Stimulated activated CD8-positive, alpha-beta memory T cell treated with anti-CD3 and anti-CD28 coated beads, Interleukin-12 subunit alpha, Interleukin-12 subunit beta, amount 100 ng/mL, for 1 hour (primary cell): ENCODE measurements around the gene DUSP21.
"Not testable (repeated sequence)": the region's sequence is repeated elsewhere in the genome, so short reads cannot be mapped to it uniquely, and the experiment has no call there.

ENCODE experiments used
- DNase-seq: peaks from one replicate; pipeline ENCODE4 v3.0.0-alpha.2; 2020; ENCODE audit warnings: low read depth

Gene DUSP21

DNA sequence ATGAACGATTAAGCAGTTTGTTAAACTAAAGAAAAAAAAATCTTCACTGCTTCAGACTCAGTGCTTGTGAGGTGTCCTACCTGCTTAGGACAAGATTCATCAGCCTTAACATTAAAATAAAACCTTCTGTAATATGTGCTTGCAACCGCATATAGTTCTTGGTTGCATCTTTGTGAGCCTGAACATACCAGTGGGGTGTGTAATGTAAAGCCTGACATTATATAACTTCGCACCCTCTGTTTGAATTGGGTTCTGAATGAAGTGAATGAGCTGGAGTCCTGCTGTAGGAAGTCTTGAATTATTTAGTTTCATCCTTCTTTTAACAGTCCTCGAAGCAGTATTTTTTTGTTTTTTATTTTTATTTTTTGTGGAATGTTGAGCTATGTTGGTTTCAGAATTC lies 32.3 kb downstream of the DUSP21 start:
- DNase-seq: no peak

DNA sequence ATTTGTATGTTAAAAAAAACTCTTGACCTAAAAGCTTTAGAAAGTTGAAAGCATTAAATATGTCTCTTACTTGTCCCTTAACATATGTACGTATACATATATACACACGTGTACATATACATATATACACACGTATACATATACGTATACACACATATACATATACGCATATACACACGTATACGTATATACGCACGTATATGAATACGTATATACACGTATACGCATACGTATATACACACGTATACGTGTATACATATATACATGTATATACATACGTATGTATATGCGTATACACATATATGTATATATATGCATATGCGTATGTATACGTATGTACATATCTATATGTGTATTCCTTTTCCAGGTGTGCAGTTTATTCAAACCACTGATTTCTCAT lies 32.9 kb downstream of the DUSP21 start:
- no peak for DNase-seq

GRCh38 chrX:44878780-44879179 lies 35.0 kb downstream of the DUSP21 start:
- DNase-seq: no peak

DNA sequence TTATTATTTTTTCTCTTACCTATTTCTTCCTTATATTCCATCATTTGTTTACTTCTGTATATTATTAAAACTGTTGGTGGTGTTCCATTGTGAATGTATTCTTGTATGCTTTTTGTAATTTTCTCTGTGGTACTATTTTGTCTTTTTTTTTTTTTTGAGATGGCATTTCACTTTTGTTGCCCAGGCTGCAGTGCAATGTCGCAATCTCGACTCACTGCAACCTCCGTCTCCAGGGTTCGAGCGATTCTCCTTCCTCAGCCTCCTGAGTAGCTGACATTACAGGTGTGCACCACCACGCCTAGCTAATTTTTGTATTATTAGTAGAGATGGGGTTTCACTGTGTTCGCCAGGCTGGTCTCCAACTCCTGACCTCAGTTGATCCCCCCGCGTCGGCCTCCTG lies 37.7 kb downstream of the DUSP21 start:
- DNase-seq: no peak

GRCh38 chrX:44882635-44883034 lies 38.8 kb downstream of the DUSP21 start:
- no peak for DNase-seq

- DNase-seq: no peak
Observed at GRCh38 chrX:44884944-44885343, 41.1 kb downstream of the DUSP21 start.

DNA sequence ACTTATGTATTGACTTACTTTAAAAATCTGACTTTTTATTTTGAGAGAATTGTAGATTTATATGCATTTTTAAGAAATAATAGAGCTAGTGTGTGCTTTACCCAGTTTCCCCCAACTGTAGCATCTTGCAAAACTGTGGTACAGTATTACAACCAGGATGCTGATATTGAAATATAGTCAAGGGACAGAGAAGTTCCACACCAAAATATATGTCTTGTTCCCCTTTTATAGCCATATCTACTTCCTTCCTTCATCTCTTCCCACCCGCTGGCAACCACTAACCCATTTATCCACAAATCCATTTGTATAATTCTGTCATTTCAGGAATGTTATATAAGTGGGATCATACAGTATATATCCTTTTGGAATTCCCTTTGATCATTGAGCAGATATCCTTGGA lies 46.0 kb downstream of the DUSP21 start:
- no peak for DNase-seq

- no peak for DNase-seq
Observed at GRCh38 chrX:44890247-44890646, 46.4 kb downstream of the DUSP21 start.

DNA sequence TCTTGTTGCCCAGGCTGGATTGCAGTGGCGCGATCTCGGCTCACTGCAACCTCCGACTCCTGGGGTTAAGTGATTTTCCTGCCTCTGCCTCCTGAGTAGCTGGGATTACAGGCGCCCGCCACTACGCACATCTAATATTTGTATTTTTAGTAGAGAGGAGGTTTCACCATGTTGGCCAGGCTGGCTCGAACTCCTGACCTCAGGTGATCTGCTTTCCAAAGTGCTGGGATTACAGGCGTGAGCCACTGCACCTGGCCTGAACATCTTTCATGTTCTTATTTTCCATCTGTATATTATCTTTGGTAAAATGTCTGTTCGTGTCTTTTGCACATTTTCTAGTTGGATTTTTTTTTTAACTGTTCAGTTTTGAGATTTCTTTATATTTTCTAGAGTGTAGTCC lies 46.9 kb downstream of the DUSP21 start:
- not testable (repeated sequence) for DNase-seq

- DNase-seq: no peak
Observed at GRCh38 chrX:44891642-44892041, 47.8 kb downstream of the DUSP21 start.
